HG02623 (cell line): ENCODE measurements around the gene SLC10A7.
A peak's percentile ranks its signal among the peaks of the same experiment; 100 is the strongest.

Experiments used
- ATAC-seq: cut with Tn5 transposase; IDR thresholded peaks from one replicate; pipeline ENCODE4 v1.9.1; 2021; ENCODE audit warnings: moderate library complexity; ENCODE audit not compliant: unreplicated experiment

SLC10A7 gene

GRCh38 chr4:146317783-146318182, 204.0 kb downstream of the SLC10A7 start:
- no peak for ATAC-seq

DNA sequence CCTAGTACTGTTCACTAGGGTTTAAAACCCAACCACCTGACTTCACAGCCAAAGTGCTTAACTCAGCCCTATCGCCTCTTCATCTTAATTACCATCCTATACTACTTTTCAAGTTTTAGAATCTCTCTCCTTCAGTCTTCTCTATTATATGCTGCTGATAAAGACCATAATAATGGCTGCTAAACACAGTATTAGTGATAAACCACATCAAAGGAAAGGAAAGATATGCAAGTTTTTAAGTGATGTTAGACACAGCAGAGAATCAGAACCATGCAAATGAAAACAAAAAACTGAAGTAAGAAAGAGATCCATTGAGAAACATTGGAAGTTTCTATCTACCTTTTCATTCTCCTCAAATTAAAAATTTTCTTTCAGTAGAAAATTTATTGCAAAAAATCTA, 206.6 kb downstream of the SLC10A7 start:
- ATAC-seq: no peak

DNA sequence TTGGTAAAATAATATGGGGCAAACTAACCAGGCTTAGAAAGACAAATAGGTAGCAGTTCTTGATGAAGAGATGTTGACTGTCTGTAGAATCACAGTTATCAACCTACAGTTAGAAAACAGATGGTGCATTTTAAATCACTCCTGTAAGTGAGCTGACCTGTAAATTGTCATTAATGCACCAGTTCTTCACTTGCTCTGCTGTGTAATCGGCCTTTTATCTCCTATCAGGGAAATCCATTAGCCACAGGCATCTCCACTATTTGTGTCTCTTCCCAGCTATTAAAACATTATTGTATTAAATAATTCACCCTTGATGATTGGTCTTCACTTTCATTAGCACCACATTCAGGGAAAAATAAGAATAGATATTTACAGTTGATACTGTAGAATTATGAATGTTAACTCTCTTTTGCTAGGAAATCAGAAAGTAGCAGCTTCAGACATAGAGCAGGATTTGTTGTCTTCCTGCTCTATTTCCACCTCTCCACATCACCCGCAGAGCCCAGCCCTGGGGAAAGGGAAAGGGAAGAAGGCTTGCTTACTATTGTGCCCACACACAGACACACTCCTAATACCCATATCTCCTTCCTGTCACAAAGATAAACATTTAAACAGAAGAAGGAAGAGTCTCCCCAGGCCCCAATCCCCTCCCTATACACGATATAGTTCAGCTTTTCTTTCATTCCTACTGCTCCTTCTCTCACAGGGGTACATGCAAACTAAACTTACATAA, 210.3 kb downstream of the SLC10A7 start:
- no peak for ATAC-seq

DNA sequence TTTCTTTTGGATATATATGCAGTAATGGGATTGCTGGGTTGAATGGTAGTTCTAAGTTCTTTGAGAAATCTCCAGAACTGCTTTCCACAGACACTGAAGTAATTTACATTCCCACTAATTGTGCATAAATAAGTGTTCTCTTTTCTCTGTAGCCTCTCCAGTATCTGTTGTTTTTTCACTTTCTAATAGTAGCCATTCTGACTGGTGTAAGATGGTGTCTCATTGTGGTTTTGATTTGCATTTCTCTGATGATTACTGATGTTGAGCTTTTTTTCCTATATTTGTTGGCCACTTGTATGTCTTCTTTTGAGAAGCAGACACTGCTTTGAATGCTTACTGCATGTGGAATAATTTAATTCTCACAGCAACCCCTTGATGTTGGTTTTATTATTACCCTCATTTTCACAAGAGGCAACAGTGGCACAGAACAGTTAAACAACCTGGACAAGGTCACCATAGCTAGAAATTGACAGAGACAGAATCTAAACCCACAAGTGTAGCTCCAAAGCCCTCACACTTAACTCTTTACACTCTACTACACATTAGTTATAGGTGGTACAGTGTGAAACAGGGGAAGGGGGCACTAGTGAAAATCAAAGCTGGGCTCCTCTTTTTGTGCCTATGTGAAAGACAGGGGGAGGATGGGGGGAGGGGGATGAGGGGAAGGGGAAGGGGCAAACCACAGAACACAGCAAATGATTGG, 211.3 kb downstream of the SLC10A7 start:
- ATAC-seq: peak; percentile 93

- no peak for ATAC-seq
These were observed 212.8 kb downstream of the SLC10A7 start for GRCh38 chr4:146308951-146309350.

DNA sequence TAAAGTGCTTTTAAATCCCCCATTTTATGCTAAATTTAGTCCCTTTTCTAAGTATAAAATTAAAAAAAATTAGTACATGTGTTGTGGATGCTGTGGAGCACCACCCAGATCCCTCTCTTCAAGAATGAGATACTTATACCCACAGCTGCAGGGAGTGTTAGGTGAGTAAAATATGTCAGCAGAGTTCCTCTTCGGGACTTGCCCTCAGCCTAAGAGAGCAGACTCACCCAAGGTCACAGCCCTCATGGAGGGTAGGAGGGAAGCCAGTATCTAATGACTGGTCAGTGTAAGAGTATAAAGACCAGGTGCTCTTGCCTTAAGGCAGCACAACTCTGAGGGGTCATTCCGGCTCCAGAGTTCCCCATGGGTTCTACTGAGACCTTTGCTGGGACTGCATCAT, 218.9 kb downstream of the SLC10A7 start:
- ATAC-seq: no peak

GRCh38 chr4:146299607-146300006, 222.1 kb downstream of the SLC10A7 start:
- no peak for ATAC-seq

GRCh38 chr4:146294776-146295175, 227.0 kb downstream of the SLC10A7 start:
- ATAC-seq: no peak

DNA sequence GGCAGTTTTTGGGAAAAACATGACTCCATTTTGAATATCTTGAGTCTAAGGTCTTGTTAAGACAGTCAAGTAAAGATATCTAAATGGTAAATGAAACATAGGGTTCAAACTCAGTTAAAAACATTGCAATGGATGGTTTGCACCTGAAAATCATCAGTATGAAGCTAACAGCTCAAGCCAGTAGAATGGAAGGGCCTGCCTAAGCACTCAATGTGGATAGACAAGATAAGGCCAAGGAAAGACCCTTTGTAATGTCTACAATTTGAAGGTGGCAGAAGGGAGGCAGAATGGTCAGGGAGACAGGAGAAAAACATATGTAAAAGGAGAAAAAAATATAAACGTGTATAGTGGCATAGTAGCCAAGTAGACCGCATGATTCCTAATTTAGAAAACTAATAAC, 229.2 kb downstream of the SLC10A7 start:
- no peak for ATAC-seq

- ATAC-seq: no peak
These were observed 230.4 kb downstream of the SLC10A7 start for GRCh38 chr4:146291313-146291712.

GRCh38 chr4:146288193-146288592, 233.5 kb downstream of the SLC10A7 start:
- no peak for ATAC-seq

DNA sequence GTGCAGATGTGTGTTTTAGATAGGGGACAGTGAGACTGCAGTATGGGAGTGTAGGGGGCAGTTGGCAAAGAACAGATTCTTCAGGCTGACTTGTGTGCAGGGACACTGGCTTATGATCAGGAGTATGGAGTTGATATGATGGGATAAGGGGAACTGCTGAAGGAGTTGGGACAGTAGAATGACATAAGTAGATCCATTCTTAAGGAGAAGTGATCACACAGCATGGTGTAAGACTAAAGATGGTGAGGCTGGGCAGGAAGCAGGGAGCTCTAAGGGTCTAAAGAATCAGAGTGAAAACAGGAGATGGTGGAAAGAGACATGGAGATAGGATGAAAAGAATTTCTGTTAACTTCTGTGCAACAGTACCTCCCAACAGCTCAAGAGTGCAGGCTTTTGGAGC, 236.7 kb downstream of the SLC10A7 start:
- no peak for ATAC-seq

- ATAC-seq: no peak
These were observed 237.7 kb downstream of the SLC10A7 start for GRCh38 chr4:146283758-146284651.

GRCh38 chr4:146282657-146283056, 239.1 kb downstream of the SLC10A7 start:
- no peak for ATAC-seq

- ATAC-seq: no peak
These were observed 242.8 kb downstream of the SLC10A7 start for GRCh38 chr4:146278986-146279385.

DNA sequence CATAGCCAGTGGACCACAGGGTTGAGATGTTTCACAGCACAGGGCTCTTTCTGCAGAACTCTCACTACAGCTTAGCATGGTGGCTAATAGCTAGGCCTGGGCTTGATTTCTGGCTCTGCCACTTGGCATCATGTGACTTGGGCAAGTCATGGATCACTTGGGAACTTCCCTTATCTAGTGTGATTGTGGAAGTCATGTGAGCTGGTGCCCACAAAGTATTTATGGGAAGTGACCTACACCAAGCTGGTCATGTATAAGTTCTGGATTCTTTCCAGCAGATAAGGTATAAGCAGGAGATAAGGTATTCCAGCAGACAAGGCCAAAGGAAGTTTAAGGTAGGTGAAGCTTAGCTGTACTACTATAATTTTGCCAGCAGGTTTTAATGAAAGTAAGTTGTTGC, 246.4 kb downstream of the SLC10A7 start:
- ATAC-seq: no peak

- ATAC-seq: no peak
These were observed 247.0 kb downstream of the SLC10A7 start for GRCh38 chr4:146274774-146275173.

DNA sequence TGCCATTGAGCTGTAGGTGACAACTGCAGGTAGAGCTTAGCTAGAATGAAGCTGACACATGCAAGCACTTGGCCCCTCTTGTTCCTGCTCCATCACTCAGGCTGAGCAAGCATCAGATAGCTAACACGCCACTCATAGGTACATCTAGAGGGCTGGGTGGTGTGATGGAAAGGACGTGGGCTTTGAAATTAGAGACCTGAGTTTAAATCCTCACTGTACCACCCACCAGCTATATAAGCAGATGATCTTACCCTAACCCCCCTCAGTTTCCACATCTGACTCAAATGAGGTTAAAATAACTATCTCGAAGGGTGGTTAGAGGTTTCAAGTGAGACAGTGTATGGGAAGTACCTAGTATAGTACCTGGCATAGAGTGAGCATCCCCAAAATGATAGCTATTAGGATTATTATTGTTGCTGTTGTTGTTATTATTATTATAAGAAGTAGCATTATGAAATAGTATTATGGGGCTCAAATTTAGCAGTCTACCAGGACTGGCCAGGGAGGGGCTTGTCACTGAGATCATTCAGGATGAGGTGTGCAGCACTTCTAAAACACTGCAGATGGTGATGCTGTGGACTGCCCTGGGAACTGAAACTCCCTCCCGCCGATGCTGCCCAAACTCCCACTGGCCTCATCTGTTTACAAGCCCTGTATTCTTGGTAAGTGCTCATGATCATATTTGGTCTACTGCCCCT, 248.4 kb downstream of the SLC10A7 start:
- peak; percentile 65 for ATAC-seq

- ATAC-seq: peak; percentile 22
These were observed 250.3 kb downstream of the SLC10A7 start for GRCh38 chr4:146271466-146271865.

GRCh38 chr4:146269228-146269653, 252.5 kb downstream of the SLC10A7 start:
- peak; percentile 44 for ATAC-seq

DNA sequence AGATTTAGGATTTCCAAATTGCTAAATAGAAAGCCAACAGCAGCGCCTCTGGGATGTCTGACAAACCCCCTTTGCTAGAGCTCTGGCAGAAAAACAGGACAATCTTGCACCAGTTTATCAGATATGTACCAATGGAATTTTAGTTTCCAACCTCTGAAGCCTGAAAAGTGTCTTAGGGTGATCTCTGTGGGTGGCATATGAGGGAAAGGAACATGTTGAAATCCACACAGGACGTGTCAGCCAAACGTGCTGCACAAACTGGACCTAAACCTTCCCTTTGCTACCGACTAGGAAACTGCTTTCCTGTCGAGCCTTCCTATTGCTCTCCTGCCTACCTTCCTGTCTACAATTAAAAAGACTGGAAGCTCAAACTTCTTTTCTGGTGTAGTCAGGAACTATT, 253.9 kb downstream of the SLC10A7 start:
- ATAC-seq: no peak
